NCI-H82 treated with DMSO at 0.1 percent for 48 hours (cell line): Measurements from ENCODE around the gene GRIN2C.

ENCODE experiments used
- DNase-seq: peaks from one replicate; lab custom pipeline; 2025; ENCODE audit not compliant: unreplicated experiment; lab: John Stamatoyannopoulos, UW

Gene GRIN2C

GRCh38 chr17:74864866-74865395, 5.2 kb upstream of the GRIN2C start:
- peak; percentile 13 for DNase-seq

GRCh38 chr17:74864297-74864865, 4.7 kb upstream of the GRIN2C start:
- no peak for DNase-seq

- no peak for DNase-seq
Measured at GRCh38 chr17:74863420-74864296, 4.0 kb upstream of the GRIN2C start.

GRCh38 chr17:74862919-74863318, 3.2 kb upstream of the GRIN2C start:
- no peak for DNase-seq

GRCh38 chr17:74862108-74862901, 2.6 kb upstream of the GRIN2C start:
- peak; percentile 22 for DNase-seq

- no peak for DNase-seq
Measured at GRCh38 chr17:74861662-74862107, 2.0 kb upstream of the GRIN2C start.

GRCh38 chr17:74860872-74861661, 1.4 kb upstream of the GRIN2C start:
- DNase-seq, result no peak

GRCh38 chr17:74860229-74860871, 665 bp upstream of the GRIN2C start:
- DNase-seq, result no peak

GRCh38 chr17:74858672-74859458, 820 bp downstream of the GRIN2C start:
- DNase-seq, result no peak

- DNase-seq, result no peak
Measured at GRCh38 chr17:74857191-74857590, 2.5 kb downstream of the GRIN2C start.

GRCh38 chr17:74856112-74856511, 3.6 kb downstream of the GRIN2C start:
- DNase-seq, result no peak

GRCh38 chr17:74855323-74855722, 4.4 kb downstream of the GRIN2C start:
- DNase-seq, result no peak

- DNase-seq, result no peak
Measured at GRCh38 chr17:74854792-74855191, 4.9 kb downstream of the GRIN2C start.

GRCh38 chr17:74853669-74854068, 6.0 kb downstream of the GRIN2C start:
- DNase-seq, result no peak

- no peak for DNase-seq
Measured at GRCh38 chr17:74853048-74853397, 6.7 kb downstream of the GRIN2C start.

GRCh38 chr17:74852237-74853047, 7.2 kb downstream of the GRIN2C start:
- peak; percentile 32 for DNase-seq

- DNase-seq, result no peak
Measured at GRCh38 chr17:74851612-74852236, 8.0 kb downstream of the GRIN2C start.

GRCh38 chr17:74850914-74851313, 8.8 kb downstream of the GRIN2C start:
- DNase-seq, result no peak
